ENCODE results near the gene GPR52.
"Not testable (repeated sequence)": the region's sequence is repeated elsewhere in the genome, so short reads cannot be mapped to it uniquely, and the experiment has no call there.

Gene GPR52

DNA sequence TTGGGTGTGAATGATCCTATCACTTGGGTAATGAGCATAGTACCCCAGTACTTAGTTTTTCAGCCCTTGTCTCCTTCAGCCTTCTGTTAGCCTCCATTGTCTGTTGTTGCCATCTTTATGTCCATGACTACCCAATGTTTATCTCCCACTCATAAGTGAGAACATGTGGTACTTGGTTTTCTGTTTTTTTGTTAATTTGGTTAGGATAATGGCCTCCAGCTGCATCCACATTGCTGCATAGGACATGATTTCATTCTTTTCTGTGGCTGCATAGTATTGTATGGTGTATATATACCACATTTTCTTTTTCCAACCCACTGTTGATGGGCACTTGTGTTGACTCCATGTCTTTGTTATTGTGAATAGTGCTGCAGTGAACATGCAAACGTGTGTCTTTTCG is 39.6 kb upstream of the GPR52 start:
- no peak overlapping the region for H3K4me3 ChIP-seq (ENCODE audit: low read length)
- DNase-seq (ENCODE audit: low read depth), result no peak
- TF ChIP-seq, protein P1, sequence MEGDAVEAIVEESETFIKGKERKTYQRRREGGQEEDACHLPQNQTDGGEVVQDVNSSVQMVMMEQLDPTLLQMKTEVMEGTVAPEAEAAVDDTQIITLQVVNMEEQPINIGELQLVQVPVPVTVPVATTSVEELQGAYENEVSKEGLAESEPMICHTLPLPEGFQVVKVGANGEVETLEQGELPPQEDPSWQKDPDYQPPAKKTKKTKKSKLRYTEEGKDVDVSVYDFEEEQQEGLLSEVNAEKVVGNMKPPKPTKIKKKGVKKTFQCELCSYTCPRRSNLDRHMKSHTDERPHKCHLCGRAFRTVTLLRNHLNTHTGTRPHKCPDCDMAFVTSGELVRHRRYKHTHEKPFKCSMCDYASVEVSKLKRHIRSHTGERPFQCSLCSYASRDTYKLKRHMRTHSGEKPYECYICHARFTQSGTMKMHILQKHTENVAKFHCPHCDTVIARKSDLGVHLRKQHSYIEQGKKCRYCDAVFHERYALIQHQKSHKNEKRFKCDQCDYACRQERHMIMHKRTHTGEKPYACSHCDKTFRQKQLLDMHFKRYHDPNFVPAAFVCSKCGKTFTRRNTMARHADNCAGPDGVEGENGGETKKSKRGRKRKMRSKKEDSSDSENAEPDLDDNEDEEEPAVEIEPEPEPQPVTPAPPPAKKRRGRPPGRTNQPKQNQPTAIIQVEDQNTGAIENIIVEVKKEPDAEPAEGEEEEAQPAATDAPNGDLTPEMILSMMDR (IDR thresholded peaks at IDR 0.05; ENCODE audit: insufficient read depth, low read depth, low read length, missing control alignments), result no peak

DNA sequence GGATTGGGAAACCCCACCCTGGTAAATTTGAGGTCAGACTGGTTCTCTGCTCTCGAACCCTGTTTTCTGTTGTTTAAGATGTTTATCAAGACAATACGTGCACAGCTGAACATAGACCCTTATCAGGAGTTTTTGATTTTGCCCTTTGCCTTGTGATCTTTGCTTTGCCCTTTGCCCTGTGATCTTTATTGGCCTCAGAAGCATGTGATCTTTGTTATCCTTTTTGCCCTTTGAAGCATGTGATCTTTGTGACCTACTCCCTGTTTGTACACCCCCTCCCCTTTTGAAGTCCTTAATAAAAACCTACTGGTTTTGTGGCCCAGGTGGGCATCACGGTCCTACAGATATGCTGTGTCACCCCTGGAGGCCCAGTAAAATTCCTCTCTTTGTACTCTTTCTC is 38.0 kb upstream of the GPR52 start:
- DNase-seq (ENCODE audit: low read depth); H3K4me3 ChIP-seq (ENCODE audit: low read length): not testable (repeated sequence)

DNA sequence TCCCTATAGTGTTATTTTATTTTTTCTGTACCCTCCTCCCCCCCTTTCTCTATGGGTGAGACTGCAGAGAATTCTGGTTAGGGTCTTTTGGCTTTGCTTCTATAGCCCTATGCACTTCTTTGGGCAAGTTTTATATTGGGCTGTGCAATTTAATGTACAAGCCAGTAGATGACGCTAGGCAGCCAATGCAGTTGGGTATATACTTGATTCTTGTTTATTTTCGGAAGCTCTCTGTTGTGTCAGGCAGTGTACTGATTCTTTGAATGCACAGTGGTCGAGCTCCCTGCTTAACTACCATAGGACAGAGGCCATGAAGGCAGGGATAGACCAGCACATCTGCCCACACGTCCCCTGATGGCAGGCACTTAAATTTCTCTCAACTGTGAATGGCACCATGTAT is 34.1 kb upstream of the GPR52 start:
- no peak overlapping the region for H3K4me3 ChIP-seq (ENCODE audit: low read length)
- TF ChIP-seq, protein P1 (IDR thresholded peaks at IDR 0.05; ENCODE audit: insufficient read depth, low read depth, low read length, missing control alignments), result peak; percentile 23
- DNase-seq (ENCODE audit: low read depth), result peak; percentile 8

- TF ChIP-seq, protein P1 (IDR thresholded peaks at IDR 0.05; ENCODE audit: insufficient read depth, low read depth, low read length, missing control alignments), result no peak
- no peak for DNase-seq (ENCODE audit: low read depth)
- no peak overlapping the region for H3K4me3 ChIP-seq (ENCODE audit: low read length)
Measured at GRCh38 chr1:174414203-174414602, 33.6 kb upstream of the GPR52 start.

DNA sequence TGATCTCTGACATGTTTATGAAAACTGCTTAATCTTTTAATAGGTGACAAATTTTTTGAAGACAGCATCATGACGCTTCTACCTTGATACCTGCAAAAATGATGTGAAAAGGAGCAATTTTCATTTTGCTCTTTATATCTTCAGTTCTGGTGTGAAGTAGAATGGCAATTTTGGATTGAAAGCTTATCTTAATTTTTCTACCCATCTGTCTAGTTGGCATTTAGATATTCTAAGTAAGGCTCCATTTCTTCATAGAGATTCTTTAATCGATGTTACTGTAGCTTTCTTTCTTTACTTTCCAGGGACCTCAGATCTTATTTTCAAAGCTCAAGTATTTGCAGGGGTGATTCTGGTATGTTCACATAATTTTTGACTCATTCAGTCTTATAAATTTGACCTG is 32.3 kb upstream of the GPR52 start:
- DNase-seq (ENCODE audit: low read depth), result no peak
- H3K4me3 ChIP-seq (ENCODE audit: low read length), result no peak overlapping the region
- TF ChIP-seq, protein P1 (IDR thresholded peaks at IDR 0.05; ENCODE audit: insufficient read depth, low read depth, low read length, missing control alignments), result no peak

DNA sequence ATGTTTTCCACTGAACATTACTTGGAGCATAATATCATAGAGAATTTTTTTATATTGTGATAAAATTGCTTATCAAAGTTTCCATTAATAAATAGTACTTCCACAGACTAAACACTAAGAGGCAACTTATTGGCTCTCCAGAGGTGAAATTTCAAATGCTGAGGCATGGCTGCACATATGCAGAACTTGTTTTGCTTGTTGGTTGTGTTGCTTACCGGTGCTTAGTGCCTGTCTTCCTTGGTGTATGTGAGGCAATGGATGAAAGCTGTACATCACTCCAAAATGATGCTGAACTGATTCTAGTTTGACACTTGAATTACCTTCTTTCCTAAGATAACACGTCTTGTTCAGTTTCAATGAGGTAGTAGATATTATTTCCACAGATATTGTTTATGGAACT is 29.8 kb upstream of the GPR52 start:
- DNase-seq (ENCODE audit: low read depth), result peak; percentile 44
- TF ChIP-seq, protein P1 (IDR thresholded peaks at IDR 0.05; ENCODE audit: insufficient read depth, low read depth, low read length, missing control alignments), result no peak

DNA sequence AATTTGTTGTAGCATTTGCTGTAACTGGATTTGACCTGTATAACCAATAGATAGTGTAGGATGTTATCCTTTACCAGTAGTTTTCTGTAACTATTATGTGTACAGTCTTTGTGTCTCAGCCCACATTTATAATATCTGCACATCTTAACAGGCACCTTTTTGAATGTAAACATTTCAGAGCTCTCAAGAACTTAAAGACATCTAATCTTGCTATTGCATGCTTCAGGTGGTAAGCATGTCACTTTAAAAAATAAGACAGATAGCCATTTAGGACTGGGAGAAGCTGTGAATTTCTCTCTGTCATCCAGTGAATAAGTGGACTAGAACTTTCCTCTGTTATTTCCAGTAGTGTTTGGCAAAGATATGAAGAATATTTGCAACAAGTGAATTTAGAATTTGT is 22.6 kb upstream of the GPR52 start:
- no peak overlapping the region for H3K4me3 ChIP-seq (ENCODE audit: low read length)
- no peak for DNase-seq (ENCODE audit: low read depth)
- TF ChIP-seq, protein P1 (IDR thresholded peaks at IDR 0.05; ENCODE audit: insufficient read depth, low read depth, low read length, missing control alignments), result no peak

More for the DNA sequence above, 29.8 kb upstream of the GPR52 start:
- H3K4me3 ChIP-seq (ENCODE audit: low read length), result no peak overlapping the region

DNA sequence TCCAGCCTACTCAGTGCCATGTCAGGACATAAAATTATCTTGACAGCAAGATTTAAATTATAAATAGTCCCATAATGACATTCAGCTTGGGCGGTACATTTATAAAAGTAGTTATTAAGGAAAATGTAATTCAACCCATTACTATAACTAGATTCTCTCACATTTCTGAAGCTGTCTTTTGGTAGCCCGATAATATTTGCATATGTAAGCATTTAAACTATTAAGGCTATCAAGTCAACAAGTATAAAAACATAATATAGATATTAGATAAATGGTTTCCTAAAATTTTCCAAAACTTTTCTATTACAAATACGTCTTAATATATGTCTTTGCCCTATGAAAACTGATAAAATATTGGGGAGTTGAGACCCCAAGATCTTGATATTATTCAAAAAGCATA is 21.6 kb upstream of the GPR52 start:
- TF ChIP-seq, protein P1 (IDR thresholded peaks at IDR 0.05; ENCODE audit: insufficient read depth, low read depth, low read length, missing control alignments), result no peak
- no peak overlapping the region for H3K4me3 ChIP-seq (ENCODE audit: low read length)
- DNase-seq (ENCODE audit: low read depth), result no peak

Data from epithelial cell of esophagus (primary cell).